ENCODE data around the gene IRF3.

Gene IRF3

DNA sequence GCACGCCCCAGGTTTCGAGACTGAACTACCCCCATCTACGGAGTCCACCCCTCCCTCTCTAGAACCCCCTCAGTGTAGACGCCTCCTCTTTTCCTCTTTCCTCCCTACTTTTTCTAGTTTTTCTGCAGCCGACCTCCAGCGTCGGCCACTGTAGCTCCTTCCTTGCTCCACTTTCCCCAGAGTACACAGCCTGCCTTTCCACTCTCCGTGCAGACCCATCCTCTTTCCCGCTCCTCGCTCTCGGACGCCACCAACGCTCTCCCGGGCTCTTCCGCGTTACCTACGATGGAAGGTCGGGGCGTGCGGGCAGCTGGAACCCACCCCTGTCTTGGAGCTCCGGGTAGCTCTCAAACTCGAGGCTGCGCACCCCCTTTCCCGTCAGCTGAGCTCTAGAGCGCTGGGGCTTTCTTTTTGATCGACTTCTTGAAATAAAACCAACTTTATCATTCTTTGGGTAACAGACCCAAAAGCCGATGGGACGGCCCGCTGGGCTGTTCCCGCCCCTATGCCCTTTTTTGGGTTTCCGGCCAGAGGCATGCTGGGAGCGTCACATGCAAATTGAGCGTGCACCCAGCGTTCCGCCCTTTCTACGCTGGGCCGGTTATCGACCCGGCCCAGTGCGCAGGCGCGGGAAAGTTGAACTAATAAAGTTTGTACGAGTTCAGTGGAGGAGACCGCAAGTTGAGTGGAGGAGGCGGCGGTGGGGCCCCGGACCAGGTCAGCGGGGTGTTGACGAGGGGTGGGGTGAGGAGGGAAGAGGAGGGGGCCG, at the start of gene IRF3, which contains the start of gene BCL2L12:
IRF3 (minus strand) TSS at position 507 of the 769 bp plus-strand sequence. CDS start 1,019 bp downstream, outside the sequence.
BCL2L12 (plus strand) TSS at position 583 of the 769 bp plus-strand sequence. CDS start 760 bp downstream, outside the sequence.
- DNase-seq (ENCODE audit: low read depth) = peak; percentile 83

GRCh38 chr19:49713236-49713845, 47.7 kb upstream of the IRF3 start:
- no peak for DNase-seq (ENCODE audit: low read depth)

DNA sequence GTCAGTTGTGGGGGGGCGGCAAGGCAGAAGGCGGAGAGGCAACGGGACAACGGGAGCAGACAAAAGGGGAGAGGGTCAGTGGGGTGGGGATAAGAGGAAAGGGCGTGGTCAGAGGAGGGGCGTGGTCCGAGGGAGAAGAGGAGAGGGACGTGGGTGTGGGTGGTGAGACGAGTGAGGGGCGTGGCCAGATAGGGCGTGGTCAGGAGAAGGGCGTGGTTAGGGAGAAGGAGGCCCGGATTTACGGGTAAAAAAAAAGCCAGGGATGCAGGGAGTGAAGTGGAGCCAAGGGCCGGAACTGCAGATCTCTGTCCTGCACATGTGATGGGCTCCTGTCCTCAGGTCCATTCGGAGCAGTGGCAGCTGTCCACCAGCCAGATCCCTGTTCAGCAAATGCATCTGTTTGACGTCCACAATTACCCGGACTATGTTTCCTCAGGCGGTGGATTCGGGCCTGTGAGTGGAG, 46.8 kb upstream of the IRF3 start:
- peak; percentile 34 for DNase-seq (ENCODE audit: low read depth)

DNA sequence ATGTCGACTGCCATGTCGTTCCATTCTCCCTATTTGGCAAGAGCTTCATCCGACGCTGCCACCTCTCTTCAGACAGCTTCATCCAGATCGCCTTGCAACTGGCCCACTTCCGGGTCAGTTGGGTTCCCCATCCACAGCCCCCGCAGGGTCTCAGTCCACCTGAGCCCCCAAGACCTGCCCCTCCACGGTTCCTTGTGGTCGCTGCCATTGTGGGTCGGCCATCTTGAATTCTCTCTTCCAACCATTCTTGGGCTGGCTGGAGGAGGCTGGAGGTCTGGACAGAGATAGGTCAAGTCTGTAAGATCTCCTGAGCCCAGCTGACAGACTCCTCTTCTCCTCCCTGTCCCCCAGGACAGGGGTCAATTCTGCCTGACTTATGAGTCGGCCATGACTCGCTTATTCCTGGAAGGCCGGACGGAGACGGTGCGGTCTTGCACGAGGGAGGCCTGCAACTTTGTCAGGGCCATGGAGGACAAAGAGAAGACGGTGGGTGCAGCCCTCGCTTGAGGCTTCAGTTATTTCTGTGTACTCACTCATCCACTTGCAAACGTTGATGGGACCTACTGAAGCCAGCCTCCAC, 44.8 kb upstream of the IRF3 start:
- no peak for DNase-seq (ENCODE audit: low read depth)

DNA sequence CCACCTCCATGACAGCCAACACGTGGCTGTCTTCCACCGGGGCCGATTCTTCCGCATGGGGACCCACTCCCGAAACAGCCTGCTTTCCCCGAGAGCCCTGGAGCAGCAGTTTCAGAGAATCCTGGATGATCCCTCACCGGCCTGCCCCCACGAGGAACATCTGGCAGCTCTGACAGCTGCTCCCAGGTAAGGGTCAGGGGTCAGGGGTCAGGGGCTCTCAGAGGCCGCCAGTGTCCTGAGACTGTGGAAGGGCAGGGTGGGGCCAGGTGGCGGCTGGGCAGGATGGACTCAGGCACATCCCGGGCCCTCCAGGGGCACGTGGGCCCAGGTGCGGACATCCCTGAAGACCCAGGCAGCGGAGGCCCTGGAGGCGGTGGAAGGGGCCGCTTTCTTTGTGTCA, 40.3 kb upstream of the IRF3 start:
- no peak for DNase-seq (ENCODE audit: low read depth)

GRCh38 chr19:49704888-49705642, 39.4 kb upstream of the IRF3 start:
- no peak for DNase-seq (ENCODE audit: low read depth)

- DNase-seq (ENCODE audit: low read depth) = no peak
Observed at GRCh38 chr19:49701271-49701786, 35.7 kb upstream of the IRF3 start.

DNA sequence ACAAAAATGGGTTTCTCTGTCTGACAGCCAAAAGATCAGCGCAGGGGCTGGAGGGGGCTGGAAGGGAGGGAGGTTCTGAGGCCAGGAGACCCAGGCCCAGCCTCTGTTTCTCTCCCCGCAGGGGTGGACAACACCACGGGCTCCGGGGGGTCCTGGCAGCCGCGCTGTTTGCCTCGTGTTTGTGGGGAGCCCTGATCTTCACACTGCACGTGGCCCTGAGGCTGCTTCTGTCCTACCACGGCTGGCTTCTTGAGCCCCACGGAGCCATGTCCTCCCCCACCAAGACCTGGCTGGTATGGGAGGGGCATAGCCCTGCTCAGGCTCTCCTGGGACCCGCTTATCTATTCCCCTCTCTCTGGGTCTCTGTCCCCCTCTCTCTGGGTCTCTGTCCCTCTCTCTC, 34.9 kb upstream of the IRF3 start:
- no peak for DNase-seq (ENCODE audit: low read depth)

GRCh38 chr19:49699364-49699763, 33.7 kb upstream of the IRF3 start:
- DNase-seq (ENCODE audit: low read depth) = no peak

GRCh38 chr19:49696865-49697264, 31.2 kb upstream of the IRF3 start:
- no peak for DNase-seq (ENCODE audit: low read depth)

- DNase-seq (ENCODE audit: low read depth) = no peak
Observed at GRCh38 chr19:49696115-49696514, 30.5 kb upstream of the IRF3 start.

- no peak for DNase-seq (ENCODE audit: low read depth)
Observed at GRCh38 chr19:49692147-49692506, 26.5 kb upstream of the IRF3 start.

GRCh38 chr19:49691243-49692146, 25.8 kb upstream of the IRF3 start:
- DNase-seq (ENCODE audit: low read depth) = peak; percentile 48

- no peak for DNase-seq (ENCODE audit: low read depth)
Observed at GRCh38 chr19:49690656-49691242, 25.1 kb upstream of the IRF3 start, which contains the start of gene CPT1C. Gene CPT1C, plus strand, starts transcription at chr19:49691116. Its CDS starts 1,137 bp downstream, at chr19:49692253.

GRCh38 chr19:49690079-49690655, 24.5 kb upstream of the IRF3 start:
- no peak for DNase-seq (ENCODE audit: low read depth)

- DNase-seq (ENCODE audit: low read depth) = no peak
Observed at GRCh38 chr19:49689133-49690078, 23.7 kb upstream of the IRF3 start, which contains the start of gene ADM5. Gene ADM5, plus strand, starts transcription at chr19:49689594. Its CDS starts 244 bp downstream, at chr19:49689838.

GRCh38 chr19:49688531-49689132, 23.0 kb upstream of the IRF3 start:
- no peak for DNase-seq (ENCODE audit: low read depth)

DNA sequence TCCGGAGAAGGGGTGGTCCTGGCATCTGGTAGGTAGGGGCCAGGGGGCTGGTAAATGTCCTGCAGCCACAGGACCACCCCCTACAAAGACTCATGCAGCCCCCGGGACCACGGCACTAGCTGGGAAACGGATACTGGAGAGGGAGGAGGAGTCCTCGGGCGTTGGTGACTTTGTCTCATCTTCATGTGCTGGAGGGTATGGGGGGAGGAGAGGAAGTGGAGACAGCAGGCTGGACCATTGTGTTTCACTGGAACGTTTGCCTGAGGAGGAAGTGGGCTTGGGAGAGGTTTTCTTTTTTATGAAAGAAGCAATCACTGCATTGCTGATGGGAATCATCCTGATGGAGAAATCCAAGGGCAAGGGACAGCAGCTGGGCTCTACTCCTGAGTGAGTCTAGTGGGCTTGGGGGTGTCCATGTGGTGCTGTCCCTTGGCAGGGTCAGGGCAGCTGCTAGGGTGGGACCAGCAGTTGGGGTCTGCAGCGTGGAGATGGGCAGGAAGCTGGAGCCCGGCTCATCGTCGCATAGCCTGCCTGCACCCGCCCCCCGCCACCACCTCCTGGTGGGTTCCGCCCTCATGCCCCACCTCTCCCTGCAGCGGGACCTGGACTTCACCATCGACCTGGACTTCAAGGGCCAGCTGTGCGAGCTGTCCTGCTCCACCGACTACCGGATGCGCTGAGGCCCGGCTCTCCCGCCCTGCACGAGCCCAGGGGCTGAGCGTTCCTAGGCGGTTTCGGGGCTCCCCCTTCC, 22.1 kb upstream of the IRF3 start:
- no peak for DNase-seq (ENCODE audit: low read depth)

Measured in non-pigmented ciliary epithelial cell (primary cell).